Epithelial cell of proximal tubule (primary cell): ENCODE data around the gene SARDH. TPM values are rescaled to one million over a fixed set of nuclear protein-coding genes. Genes with fewer than 3 reads are reported as not detected.

Experiments
- DNase-seq: peaks from one replicate; pipeline ENCODE4 v3.0.0-alpha.2; 2011; ENCODE audit warnings: low read depth
- H3K4me3 ChIP-seq: 2 replicates; pipeline ENCODE4 v1.5.1; 2011; ENCODE audit warnings: low read depth, mild to moderate bottlenecking, low read length
- total RNA-seq: library from RNA; depleted of rRNA; stranded (reverse); fragments of >200 nt; gene quantifications from 2 replicates; pipeline ENCODE4 v1.2.3, GENCODE V29; 2015
- TF ChIP-seq, protein P1 (sequence below): conservative IDR thresholded peaks from 2 replicates; pipeline ENCODE4 v1.5.1; 2012; ENCODE audit warnings: low read depth, mild to moderate bottlenecking, low read length

SARDH gene
- total RNA-seq, 1 donor from 2014 or later, result 0.92 TPM

DNA sequence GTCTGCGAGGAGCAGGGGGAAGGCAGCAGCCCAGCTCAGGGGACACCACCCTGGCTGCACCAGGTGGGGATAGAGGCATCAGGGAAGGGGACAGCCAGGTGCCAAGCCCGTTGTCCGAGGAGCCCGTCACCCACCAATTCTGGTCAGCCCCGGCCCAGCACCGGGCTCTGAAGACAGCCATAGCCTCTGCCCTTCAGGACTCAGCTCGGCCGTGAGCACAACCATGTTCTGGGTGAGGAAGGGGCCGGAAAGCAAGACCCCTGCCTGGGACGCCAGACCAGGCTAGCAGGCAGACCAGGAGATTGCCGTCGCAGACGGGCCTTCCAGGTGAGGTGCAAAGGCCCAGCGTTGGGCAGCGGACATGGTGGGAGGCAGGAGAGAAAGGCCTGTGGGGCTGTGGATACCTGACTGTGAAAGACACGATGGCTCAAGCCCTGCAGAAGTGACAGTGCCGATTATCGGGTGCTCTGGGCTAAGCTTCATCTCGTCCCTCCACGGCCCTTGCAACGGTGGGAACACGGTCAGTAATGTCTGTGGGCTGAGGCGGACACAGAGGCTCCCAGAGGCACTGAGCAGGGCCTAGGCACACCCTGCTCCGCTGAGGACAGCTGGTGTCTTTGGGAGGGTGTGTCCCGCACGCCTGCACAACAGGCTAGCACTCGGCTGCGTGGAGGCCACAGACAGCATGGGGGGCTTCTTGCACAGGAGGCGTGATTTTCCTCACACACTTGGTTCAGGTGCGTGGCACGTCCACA is 65.5 kb downstream of the SARDH start:
- no peak for DNase-seq
- TF ChIP-seq, protein P1, sequence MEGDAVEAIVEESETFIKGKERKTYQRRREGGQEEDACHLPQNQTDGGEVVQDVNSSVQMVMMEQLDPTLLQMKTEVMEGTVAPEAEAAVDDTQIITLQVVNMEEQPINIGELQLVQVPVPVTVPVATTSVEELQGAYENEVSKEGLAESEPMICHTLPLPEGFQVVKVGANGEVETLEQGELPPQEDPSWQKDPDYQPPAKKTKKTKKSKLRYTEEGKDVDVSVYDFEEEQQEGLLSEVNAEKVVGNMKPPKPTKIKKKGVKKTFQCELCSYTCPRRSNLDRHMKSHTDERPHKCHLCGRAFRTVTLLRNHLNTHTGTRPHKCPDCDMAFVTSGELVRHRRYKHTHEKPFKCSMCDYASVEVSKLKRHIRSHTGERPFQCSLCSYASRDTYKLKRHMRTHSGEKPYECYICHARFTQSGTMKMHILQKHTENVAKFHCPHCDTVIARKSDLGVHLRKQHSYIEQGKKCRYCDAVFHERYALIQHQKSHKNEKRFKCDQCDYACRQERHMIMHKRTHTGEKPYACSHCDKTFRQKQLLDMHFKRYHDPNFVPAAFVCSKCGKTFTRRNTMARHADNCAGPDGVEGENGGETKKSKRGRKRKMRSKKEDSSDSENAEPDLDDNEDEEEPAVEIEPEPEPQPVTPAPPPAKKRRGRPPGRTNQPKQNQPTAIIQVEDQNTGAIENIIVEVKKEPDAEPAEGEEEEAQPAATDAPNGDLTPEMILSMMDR, result no peak
- H3K4me3 ChIP-seq, result no peak overlapping the region

- TF ChIP-seq, protein P1, result no peak
- DNase-seq, result no peak
These were observed 66.8 kb downstream of the SARDH start for GRCh38 chr9:133671371-133671770.

DNA sequence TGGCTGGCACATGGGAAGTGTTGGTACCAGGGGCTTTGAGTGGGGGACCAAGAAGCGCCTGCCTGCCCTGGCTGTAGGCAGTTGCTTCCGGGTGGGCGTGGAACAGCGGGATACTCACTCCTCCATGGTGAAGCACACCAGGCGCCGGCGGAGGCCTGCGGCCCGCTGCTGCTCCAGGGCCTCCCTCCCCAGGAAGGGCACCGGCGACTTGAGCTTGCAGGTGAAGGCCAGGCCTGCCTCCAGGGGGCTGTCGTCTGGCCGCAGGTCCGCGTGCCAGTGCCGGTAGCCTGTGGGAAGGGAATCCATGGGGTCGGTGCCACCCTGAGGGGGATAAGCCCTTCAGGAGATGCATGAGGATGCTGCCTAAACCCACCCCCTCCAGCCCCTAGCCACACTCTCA is 67.7 kb downstream of the SARDH start:
- TF ChIP-seq, protein P1, result no peak
- no peak overlapping the region for H3K4me3 ChIP-seq
- no peak for DNase-seq

More at GRCh38 chr9:133671371-133671770, 66.8 kb downstream of the SARDH start:
- no peak overlapping the region for H3K4me3 ChIP-seq

DNA sequence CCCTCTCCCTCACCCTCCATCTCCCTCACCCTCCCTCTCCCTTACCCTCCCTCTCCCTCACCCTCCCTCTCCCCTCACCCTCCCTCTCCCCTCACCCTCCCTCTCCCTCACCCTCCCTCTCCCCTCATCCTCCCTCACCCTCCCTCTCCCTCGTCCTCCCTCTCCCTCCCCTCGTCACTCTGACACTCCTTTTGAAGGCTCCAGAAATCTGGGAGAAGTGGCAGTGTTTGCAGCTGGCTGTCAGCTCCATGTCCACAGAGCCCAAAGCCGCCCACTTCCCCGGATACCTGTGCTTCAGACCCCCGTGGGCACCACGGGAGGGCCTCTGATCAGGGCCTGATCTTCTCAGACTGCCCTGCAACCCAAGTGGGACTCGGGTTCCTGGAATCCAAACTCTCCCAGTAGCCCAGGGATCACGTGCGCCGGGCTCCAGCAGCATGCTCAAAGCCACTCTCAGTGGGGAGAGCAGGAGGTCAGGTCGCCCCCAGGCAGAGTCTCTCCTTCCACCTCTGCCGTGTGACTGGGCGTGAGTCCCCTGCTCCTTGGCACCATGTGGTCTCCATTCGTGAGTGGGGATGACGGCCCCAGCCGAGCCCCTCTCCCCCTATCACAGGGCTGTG is 68.9 kb downstream of the SARDH start:
- DNase-seq, result no peak
- TF ChIP-seq, protein P1, result no peak
- no peak overlapping the region for H3K4me3 ChIP-seq

DNA sequence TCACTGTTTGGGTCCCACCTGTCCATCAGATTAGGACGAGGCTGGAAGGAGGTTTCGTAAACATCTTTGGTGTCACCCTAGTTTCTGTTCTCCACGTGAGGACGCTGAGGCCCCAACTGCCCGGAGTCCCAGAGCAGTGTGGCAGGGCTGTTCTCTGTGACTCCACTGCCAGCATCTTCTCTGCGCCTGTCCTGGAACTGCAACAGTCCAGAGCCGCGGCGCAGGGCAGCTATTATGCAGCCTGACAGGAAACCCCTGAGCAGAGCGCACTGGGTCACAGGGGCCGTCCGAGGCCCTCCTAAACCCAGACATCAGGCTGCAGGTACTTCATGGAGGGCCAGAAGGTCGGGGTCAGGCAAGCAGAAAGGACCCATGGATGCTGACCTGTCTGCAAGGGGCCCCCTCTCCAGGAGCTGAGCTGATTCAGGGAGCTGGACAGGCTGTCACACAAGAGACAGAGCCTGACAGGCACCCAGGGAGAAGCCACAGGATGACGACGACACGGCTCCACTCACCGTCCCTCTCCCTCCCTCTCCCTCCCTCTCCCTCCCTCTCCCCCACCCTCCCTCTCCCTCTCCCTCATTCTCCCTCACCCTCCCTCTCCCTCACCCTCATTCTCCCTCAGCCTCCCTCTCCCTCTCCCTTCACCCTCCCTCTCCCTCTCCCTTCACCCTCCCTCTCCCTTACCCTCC is 70.2 kb downstream of the SARDH start:
- H3K4me3 ChIP-seq, result no peak overlapping the region
- TF ChIP-seq, protein P1, result no peak
- DNase-seq, result no peak

DNA sequence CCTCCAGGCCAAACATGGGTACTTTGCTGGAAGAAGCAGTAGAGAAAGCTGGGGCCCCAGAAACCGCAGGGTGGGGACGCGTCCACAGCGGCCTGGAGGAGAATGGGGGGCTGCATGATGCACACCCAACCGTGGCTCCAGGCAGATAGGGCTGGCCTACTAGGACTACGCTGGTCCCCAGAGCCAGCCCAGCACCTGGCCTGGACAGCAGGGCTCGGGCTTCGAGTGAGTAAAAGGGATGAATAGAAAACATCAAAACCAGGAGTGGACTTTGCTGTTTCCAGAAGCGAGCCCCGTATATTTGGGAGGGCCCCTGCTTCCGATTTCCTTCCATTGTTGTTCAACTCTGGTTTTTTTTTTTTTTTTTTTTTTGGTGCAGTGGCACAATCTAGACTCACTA is 71.3 kb downstream of the SARDH start:
- no peak for DNase-seq
- no peak overlapping the region for H3K4me3 ChIP-seq
- TF ChIP-seq, protein P1, result no peak
